ENCODE measurements around the gene HDAC5.
A peak's percentile ranks its signal among the peaks of the same experiment; 100 is the strongest.
"Not testable (repeated sequence)": the region's sequence is repeated elsewhere in the genome, so short reads cannot be mapped to it uniquely, and the experiment has no call there.

Gene HDAC5

GRCh38 chr17:44130693-44131349 lies 7.4 kb upstream of the HDAC5 start:
- no peak for TF ChIP-seq CTCF (IDR thresholded peaks at IDR 0.05; ENCODE audit: control insufficient read depth, extremely low read depth, insufficient read depth)
- H3K4me3 ChIP-seq (ENCODE audit: low read depth, low read length): no peak overlapping the region

GRCh38 chr17:44128383-44128782 lies 4.9 kb upstream of the HDAC5 start:
- H3K4me3 ChIP-seq (ENCODE audit: low read depth, low read length): no peak overlapping the region
- no peak for DNase-seq (ENCODE audit: low read depth)
- no peak for TF ChIP-seq CTCF (IDR thresholded peaks at IDR 0.05; ENCODE audit: control insufficient read depth, extremely low read depth, insufficient read depth)

More at GRCh38 chr17:44130693-44131349, 7.4 kb upstream of the HDAC5 start:
- DNase-seq (ENCODE audit: low read depth): no peak

GRCh38 chr17:44124118-44124438 lies 637 bp upstream of the HDAC5 start:
- peak overlapping the region; percentile 70 for H3K4me3 ChIP-seq (ENCODE audit: low read depth, low read length)
- no peak for TF ChIP-seq CTCF (IDR thresholded peaks at IDR 0.05; ENCODE audit: control insufficient read depth, extremely low read depth, insufficient read depth)
- DNase-seq (ENCODE audit: low read depth): no peak

GRCh38 chr17:44122816-44123355 lies 555 bp downstream of the HDAC5 start:
- peak overlapping the region; percentile 70 for H3K4me3 ChIP-seq (ENCODE audit: low read depth, low read length)
- no peak for DNase-seq (ENCODE audit: low read depth)
- no peak for TF ChIP-seq CTCF (IDR thresholded peaks at IDR 0.05; ENCODE audit: control insufficient read depth, extremely low read depth, insufficient read depth)

- DNase-seq (ENCODE audit: low read depth): no peak
- H3K4me3 ChIP-seq (ENCODE audit: low read depth, low read length): peak overlapping the region; percentile 70
- no peak for TF ChIP-seq CTCF (IDR thresholded peaks at IDR 0.05; ENCODE audit: control insufficient read depth, extremely low read depth, insufficient read depth)
Observed at GRCh38 chr17:44121997-44122815, 1.2 kb downstream of the HDAC5 start.

- H3K4me3 ChIP-seq (ENCODE audit: low read depth, low read length): no peak overlapping the region
- no peak for DNase-seq (ENCODE audit: low read depth)
- TF ChIP-seq CTCF (IDR thresholded peaks at IDR 0.05; ENCODE audit: control insufficient read depth, extremely low read depth, insufficient read depth): no peak
Observed at GRCh38 chr17:44120851-44121605, 2.4 kb downstream of the HDAC5 start.

GRCh38 chr17:44120281-44120680 lies 3.2 kb downstream of the HDAC5 start:
- H3K4me3 ChIP-seq (ENCODE audit: low read depth, low read length): not testable (repeated sequence)

More at GRCh38 chr17:44120281-44120680, 3.2 kb downstream of the HDAC5 start:
- not testable (repeated sequence) for DNase-seq (ENCODE audit: low read depth)
